Measurements from ENCODE around the gene PYGL.
"Not testable (repeated sequence)": the region's sequence is repeated elsewhere in the genome, so short reads cannot be mapped to it uniquely, and the experiment has no call there.

PYGL gene

GRCh38 chr14:50943943-50944646, at the start of gene PYGL:
Gene PYGL, minus strand, starts transcription at chr14:50944483. Its CDS starts 80 bp downstream, at chr14:50944403.
- DNase-seq (ENCODE audit: low spot score): no peak

- DNase-seq (ENCODE audit: low spot score): no peak
These were observed 41.6 kb upstream of the PYGL start for GRCh38 chr14:50985859-50986331.

GRCh38 chr14:50985124-50985858, 41.0 kb upstream of the PYGL start:
- DNase-seq (ENCODE audit: low spot score): peak; percentile 44

DNA sequence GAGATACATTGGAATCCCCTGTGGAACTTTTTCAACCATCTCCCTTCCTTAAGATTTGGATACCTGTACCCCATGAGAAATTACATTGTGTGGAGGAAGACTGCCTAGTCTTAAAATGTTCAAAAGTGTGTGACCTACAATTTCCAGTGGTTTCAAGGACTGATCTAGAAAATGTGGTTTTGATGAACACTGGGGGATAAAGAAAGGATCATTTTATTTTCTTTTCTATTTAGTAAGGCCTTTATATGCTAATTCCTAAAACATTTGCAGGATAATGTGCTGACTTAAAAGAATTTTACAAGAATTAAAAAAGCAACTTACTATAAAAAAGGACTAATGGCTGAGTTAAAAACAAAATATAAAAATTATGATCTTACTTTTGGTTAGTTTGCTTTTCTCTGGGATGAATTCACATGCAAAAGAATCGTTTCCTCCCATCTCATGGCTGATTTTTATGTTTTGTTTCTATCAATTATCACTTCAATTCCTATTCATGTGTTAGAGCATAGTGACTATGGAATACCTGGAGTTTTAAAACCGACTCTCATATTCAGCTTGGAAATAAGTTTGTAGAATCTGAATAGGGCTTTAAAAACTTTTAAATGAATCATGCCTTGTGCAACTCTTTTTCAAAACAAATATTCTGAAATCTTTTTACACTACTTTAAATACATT, 39.9 kb upstream of the PYGL start:
- no peak for DNase-seq (ENCODE audit: low spot score)

DNA sequence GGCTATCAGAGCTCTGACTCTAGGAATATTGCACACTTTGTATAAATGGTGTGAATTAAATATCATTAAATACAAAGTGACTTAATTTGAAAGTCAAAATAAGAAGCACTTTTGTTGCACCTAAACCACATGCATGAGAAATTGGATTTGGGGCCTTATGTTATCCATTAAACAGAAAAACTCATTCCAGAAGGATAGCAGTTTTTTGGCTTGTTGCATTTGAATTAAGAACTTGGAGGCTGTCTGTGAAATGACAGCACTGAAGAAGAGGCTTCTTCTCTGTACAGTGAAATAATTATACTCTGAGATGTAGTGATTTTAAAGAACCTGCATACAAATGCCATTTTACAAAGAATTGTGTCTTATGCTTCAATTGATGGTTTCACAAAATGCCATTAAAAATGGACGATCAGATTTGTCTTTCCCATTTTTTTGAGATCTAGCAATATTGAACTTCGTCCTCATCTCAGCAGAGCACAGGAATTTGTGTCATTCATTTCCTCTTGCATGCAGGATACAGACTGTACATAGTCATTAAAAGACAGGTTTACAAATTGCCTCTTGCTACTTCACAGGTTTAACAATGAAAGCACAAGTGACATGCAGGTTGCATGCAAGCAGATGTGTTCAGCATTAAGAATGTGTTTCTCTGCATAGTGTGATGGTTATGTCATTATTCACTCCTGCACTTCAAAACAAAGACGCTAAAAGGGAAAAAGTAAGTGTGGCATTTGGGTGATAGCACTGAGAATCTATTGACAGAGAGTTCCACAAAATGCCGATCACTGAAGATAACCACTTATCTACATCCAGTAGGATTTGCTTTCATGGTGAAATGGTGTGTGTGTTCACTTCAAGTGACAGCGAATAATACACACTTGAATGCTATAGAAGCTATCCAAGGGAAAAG, 35.9 kb upstream of the PYGL start:
- DNase-seq (ENCODE audit: low spot score): no peak

DNA sequence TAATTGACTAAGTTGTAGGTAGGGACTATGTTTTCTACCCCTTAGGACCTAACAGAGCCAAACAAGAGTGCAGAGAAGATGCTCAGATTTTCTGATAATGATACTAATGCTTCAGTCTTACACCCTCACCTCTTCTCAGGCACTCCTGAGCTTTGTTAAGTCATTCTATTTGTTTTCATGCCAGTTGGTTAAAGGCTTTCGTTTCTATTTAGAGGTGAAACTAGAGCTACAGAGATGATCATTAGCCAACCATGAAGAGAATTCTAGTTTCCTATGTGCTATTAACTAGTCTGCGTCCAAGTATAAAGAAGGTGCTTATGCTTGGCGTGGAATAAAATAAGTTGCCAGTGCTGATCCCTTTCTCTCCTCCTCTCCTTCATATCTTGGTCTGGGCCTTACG, 34.6 kb upstream of the PYGL start:
- no peak for DNase-seq (ENCODE audit: low spot score)

DNA sequence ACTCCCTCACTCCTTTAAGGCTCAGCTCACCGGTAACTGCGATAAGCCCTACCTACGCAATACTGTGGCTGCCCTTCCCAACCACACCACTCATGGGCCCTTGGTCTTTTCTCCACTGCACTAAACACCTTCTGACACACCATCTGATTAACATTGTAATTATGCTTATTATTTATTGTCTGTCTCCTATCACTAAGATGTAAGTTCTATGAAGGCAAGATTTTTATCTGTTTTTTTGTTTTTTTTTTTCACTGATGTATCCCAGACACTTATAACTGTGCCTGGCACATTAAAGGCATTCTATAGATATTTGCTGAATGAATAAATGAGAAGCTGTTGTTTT, 34.2 kb upstream of the PYGL start:
- DNase-seq (ENCODE audit: low spot score): no peak

GRCh38 chr14:50977863-50978528, 33.7 kb upstream of the PYGL start:
- DNase-seq (ENCODE audit: low spot score): no peak

DNA sequence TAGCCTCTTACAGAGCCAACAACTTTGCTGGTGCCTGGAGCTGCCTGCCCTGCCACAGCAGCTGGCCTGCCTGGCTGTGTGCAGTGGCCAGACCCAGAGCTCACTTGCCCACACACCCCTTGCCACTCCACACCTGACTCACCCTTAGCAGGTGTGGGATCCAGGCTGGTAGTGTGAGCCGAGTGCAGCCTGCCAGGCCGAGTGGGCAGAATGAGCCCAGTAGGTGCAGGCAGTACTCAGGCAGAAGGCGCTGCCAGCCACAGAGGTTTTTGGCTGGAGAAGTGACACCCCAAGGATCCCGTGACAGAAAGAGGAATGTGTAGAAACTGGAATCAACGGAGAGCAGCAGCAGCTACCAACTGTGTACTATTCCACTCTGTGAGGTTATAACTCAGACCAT, 29.8 kb upstream of the PYGL start:
- DNase-seq (ENCODE audit: low spot score): no peak

DNA sequence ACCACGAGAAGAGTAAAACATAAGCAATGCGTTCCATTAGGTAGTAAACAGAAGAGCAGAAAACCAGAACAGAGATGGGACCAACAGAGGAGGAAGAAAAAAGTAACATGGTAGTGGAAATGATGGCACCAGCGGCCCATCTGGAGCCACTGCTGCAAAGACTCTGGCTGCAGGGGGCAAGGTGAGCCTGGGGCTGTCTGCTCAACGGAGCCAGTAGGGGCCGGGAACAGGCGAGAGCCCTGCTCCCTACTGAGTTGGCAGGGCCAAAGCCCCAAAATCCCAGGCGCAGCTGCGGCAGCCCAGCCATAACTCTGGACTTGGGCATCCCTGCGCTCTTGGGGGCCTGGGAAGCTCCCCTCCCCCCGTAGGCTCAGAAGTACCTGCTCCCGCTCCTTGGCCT, 28.5 kb upstream of the PYGL start:
- DNase-seq (ENCODE audit: low spot score): no peak

- no peak for DNase-seq (ENCODE audit: low spot score)
These were observed 26.9 kb upstream of the PYGL start for GRCh38 chr14:50970886-50971781.

GRCh38 chr14:50967790-50968189, 23.5 kb upstream of the PYGL start:
- DNase-seq (ENCODE audit: low spot score): no peak

- DNase-seq (ENCODE audit: low spot score): no peak
These were observed 22.8 kb upstream of the PYGL start for GRCh38 chr14:50967103-50967502.

DNA sequence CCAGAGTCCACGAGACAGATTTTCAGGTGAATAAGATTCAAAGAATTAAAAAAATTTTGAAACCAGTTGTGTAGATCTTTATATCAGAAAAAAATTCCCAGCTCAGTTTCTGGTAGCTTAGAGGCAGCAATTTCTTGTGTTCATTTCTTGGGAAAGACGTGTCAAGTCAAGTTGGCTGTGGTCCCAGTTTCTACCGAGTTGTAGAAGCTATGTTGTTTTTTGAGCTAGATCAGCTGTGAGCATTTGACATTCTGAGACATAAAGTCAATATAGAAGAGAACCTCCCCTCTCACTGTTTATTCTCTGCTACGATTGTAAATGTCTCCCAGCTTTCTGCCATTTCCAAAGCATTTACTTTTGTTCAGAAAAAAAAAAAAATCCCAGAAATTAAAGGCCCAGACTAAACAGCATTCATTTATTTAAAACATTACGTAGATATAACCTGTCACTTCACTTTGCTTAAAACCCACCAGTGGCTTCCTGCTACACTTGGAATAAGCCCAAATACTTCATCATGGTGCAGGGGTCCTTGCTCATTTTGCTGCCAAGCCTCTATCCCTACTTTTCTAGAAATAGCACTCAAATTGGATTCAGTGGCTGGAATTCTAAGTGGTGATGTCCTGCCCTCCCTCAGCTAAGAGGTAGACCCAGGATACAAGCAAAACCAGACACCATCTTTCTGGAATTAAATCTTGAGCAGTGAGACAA, 20.6 kb upstream of the PYGL start:
- peak; percentile 29 for DNase-seq (ENCODE audit: low spot score)

- DNase-seq (ENCODE audit: low spot score): no peak
These were observed 19.6 kb upstream of the PYGL start for GRCh38 chr14:50963919-50964318.

GRCh38 chr14:50961605-50962221, 17.4 kb upstream of the PYGL start:
- DNase-seq (ENCODE audit: low spot score): no peak

DNA sequence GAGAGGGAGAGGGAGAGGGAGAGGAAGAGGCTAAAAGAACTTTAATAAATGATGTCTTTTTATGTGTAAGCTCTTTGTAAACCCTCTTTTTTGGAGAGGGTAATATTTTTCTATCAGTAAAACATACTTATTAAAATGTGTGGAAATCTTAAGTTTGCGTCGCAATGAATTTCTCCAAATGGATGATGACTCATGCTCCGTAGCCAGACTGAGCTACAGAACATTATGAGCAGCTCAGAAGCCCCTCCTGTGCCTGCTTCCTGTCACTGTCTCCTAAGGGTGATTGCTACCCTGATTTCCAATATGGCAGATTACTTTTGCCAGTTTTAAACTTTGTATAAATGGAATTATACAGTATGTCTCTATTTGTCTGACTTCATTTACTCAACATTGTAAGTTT, 13.0 kb upstream of the PYGL start:
- DNase-seq (ENCODE audit: low spot score): no peak

DNA sequence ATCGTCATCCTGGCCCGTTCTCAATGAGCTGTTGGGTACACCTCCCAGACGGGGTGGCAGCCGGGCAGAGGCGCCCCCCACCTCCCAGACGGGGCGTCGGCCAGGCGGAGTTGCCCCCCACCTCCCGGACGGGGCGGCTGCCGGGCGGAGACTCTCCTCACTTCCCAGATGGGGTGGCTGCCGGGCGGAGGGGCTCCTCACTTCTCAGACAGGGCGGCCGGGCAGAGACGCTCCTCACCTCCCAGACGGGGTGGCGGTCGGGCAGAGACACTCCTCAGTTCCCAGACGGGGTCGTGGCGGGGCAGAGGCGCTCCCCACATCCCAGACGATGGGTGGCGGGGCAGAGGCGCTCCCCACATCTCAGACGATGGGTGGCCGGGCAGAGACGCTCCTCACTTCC, 12.1 kb upstream of the PYGL start:
- not testable (repeated sequence) for DNase-seq (ENCODE audit: low spot score)

DNA sequence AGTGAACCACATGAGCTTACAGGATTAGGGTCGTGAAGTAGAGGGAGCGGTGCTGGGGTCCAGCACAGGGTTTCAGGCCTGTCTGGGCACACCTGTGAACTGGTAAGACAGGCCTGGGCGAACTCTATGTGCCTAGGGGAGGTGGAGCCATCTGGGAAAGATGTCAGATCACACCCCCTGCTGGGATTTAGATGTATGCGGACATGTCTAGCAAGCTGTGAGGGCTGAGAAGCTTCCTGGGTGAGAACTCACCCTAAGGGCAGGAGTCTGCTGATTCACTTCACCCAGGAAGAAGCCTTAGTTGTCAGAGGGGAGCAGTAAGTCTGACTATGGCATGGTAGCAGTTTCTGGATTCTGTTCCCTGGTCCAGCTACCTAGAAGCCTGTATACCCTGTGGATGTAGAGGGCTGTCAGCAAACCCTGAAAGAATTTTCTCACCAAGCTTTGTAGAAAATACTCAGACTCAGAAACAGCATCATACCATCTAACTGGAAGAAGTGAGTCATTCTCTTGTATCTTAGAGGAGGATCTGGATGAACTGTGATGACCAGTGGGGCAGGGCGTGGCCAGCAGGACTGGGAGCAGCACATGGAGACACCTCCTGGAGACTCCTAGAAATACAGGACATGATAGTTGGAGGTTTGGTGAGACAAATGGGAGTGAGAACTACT, 11.2 kb upstream of the PYGL start:
- DNase-seq (ENCODE audit: low spot score): peak; percentile 34
